Measurements from ENCODE around the gene POM121L12.

- no peak for TF ChIP-seq EZH2 (IDR thresholded peaks at IDR 0.05)
- no peak for TF ChIP-seq POLR2AphosphoS5 (IDR thresholded peaks at IDR 0.05; ENCODE audit: borderline replicate concordance, low read depth, low read length)
These were observed 33.2 kb downstream of the POM121L12 start for GRCh38 chr7:53068673-53069072.

Data from SK-N-MC (cell line).